ENCODE data around the gene UBAC2.

UBAC2 gene

DNA sequence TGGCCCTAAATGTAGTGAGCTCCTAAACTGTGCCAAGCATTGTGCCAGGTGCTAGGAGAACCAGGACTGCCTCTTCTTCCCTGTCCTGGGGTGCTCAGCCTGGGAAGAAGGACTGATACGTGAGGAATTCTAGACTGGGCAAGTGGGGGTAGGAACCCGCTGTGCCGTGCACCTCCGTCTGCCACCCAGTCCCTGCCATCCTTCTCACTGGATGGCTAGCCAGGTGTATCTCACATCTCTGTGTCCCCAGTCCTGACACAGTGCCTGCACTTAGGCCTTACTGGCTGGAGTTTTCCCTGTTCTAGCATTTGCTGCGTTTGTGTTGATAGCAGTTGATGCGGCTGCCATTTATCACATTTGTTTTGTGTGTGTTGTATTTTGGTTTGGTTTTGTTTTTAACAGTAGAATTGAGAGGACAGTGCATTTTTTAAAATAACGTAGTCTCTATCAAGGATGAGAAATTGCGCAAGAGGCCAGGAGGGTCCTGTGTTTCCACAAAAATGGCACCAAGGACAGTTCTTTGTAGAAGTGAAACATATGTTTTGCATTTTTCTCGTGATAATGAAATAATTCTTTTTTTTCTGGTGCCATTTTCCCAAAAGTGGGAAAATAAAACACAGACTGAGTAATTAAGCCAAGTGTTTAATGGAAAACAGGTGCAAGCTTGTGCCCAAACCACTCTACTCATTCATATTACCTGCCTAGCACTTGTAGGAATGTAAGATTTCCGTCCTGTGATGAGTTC, 111.3 kb downstream of the UBAC2 start:
- no peak for DNase-seq (ENCODE audit: low read depth, low spot score)

DNA sequence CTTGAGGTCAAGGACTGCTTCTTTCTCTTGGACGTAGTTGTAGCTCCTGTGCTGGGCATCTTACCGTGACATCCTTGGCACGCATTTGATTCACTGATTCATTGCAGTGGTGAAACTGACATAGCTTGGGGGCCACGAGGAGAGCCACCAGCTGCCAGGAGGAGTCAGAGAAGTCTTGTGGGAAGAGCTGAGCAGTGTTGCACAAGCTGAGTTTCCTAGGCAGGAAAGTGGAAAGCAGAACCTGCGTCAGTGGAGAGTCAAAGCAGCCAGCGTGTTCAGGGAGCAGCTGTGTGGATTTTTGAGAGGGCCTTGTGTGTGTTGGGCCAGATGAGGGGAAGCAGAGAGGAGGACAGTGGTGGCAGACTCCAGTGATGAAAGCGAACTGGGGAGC, 111.8 kb downstream of the UBAC2 start:
- DNase-seq (ENCODE audit: low read depth, low spot score), result no peak

DNA sequence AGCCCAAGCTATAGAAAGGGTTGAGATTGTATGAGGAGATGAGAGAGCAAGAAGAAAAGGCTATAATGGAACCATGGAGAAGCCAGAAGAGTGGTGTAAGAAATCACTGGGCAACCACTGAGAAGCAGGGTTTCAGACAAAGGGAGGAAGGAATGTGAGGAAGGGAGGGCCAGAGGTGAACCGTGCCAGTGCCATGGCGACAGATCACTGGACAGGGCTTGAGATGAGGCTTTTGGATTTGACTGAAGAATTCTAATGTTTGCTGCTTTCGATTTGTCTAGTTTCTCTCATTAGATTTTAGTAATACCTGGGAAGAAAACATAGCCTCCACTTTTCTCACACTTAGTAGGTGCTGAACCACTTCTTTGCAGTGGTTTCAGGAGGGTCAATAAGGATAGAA, 112.8 kb downstream of the UBAC2 start:
- DNase-seq (ENCODE audit: low read depth, low spot score), result no peak

DNA sequence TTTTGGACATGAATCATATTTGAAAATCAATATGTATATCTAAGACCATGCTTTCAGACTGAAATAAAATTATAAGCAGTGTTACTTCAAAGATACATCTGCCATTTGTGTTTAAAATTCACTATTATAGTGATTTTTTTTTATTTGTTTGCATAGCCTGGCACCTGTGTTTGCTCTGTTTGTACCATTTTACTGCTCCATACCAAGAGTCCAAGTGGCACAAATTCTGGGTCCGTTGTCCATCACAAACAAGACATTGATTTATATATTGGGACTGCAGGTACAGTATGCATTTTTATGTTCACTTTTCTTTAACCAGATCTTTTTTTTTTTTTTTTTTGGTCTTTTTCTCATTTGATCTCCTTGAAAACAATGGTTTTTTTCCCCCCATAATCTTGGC, 113.3 kb downstream of the UBAC2 start:
- no peak for DNase-seq (ENCODE audit: low read depth, low spot score)

DNA sequence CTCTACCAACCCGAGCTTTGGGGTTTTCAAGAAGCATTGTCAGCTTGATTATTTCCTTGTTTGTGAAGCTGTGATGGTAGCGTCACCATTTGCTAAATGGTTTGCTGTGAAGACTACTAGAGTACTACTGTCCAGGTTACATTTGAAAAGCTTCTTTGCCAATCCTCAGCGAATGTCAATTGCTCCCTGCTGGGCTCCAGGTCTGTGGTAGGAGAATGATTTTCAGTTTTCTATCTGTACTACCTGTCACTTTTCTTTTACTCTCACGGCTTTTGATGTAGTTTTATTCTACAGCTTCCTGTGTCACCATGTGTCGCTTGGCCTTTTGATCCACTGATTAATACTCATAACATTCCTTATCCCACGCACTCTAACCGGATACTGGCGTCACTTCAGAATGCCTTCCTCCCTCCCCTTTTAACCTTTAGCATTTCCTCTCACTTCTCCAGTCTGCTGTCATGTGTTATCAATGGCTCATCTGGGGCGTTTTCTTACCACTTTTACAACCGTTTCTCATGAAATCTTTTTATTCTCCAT, 114.1 kb downstream of the UBAC2 start:
- DNase-seq (ENCODE audit: low read depth, low spot score), result no peak

DNA sequence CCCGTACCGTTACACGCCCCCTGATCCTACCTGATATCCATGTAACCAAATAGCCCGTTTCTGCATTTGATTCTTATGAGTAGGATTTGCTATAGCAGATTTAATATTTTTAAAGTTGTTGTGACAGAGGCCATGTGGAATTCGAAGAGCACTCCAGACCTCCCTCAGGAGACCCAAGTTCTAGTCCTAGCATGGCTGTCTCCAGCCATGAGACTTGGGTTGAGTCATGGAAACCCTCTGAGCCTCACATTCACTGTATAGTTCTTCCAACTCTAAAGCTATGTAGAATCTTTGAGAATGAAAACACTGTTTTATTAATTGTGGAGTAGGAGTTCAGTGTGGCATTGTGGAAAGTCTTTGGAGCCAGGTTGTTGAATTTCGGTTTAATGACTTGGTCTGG, 114.5 kb downstream of the UBAC2 start:
- no peak for DNase-seq (ENCODE audit: low read depth, low spot score)

DNA sequence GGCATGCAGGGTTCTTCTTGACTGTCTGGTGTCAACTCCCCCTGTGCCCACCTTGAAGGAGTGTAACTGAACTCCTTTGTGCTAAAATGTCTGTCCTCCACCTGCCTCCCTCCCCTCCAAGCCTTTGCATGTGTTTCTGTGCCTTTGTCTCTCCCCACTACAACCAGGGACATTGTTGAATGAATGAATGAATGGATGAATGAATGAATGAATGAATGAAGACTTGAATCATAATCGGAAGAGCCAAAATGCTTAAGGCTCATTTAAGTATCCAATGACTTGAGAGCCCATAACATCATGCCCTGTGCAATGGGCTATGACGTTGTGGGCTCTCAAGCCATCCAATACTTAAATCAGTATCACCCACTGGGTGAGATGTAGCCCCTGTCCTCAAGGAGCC, 115.6 kb downstream of the UBAC2 start:
- DNase-seq (ENCODE audit: low read depth, low spot score), result no peak

DNA sequence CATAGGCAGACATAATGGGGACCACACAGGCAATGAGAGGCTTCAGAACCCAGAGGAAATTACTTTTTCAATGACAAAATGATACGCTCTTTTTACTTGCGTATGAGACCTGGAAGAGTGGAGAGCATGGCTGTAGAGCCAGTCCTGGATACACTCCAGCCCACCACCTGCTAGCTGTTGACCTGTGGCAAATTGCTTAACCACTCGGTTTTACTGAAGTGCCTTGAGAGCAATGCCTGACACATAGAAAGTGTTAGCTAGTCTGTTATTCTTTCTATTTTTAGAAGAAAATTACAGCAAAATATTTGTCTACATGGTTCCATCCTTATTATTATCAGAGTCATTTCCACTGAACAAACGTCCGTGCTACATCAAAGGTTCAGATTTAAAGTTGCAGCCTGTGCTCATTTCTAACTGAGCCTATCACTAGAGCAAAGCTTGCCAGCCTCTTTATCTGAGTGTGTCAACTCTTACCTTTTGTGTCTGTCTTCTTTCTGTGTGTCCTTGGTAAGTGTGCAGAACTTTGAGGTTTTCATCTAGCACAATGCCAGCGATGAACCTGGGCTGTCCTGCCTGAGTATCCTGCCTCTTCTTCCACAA, 116.1 kb downstream of the UBAC2 start:
- no peak for DNase-seq (ENCODE audit: low read depth, low spot score)

DNA sequence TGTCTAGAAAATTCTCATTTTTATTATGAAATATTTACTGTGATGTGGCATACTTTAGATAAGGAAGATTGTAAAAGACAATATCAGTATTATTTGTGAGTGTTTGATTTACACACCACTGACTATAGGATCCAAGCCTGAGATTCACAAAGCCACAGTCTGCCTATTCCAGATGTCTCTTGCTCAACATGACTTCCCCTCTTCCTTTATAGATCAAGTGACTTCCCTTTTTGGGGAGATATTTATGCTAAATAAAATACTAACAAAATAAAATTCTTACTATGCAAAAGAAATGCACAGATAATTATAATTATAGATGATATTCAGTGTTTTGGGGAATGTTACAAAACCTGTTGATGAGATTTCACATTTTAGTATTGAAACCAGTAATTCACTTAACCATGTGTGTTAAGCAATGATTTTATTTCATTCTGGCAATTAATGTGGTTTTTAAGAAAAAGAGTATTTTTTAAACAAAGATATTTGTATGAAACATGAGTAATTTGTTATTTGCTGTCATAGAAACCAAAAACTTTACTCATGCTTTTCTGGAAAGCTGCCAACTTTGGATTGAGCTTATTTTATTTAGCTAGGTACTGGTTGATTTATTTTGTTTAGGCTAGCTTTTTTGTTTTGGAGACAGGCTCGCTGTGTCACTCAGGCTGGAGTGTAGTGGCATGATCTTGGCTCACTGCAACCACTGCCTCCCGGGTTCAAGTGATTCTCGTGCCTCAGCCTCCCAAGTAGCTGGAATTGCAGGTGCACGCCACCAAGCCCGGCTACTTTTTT, 120.2 kb downstream of the UBAC2 start:
- DNase-seq (ENCODE audit: low read depth, low spot score), result no peak

DNA sequence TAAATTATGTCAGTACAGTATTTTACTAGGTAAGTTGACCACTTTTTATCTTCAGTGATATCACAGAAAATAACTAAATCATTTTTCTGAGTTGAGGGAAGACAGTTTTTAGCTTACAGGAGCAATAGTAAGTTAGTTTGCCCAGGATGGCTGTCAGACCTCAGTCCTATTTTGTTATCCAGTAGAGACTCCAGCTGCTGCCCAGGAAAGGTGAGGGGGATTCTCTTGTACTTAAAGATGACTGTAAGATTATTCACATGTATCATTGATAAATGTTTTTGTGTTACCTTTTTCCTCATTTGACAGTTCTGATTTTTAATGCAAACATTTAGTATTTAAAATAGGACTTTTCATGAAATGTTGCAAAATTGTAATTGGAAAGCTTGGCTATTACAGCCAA, 121.1 kb downstream of the UBAC2 start:
- no peak for DNase-seq (ENCODE audit: low read depth, low spot score)

DNA sequence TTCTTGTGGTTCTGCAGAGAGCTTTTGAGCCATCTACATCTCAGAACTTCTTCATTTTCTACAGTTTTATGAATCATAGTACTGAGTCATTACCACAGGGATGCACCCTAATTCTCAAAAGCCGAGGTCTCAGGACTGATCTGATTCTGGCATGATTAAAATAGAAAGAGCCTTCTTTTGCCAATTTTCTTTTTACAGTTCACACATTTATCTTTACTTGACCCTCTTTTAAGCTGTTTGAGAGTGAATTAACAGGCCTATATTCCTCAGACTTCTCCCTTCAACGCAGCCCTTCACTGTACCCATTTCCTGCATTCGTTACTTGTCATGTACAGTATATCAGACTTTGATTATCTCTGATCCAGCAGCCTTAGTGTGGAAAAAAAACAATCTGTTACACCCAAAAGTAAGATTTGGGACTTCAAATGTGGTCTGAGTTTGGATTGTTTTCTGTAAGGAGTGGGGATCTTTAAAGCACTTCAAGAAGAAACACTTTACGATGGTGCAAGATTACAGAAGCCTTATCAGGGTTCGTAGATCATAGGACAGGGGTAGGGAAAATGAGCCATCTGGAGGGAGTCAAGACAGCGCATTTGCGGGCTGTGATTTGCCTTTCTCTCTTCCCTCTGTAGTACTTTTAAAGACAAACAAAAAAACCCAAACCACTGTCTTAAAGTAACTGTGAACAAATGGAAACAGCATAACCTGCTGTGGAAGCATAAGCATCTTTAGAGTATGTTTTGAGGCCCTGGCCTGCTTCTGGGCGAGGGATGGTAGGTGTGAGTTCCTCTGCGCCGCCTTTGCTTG, 121.8 kb downstream of the UBAC2 start:
- no peak for DNase-seq (ENCODE audit: low read depth, low spot score)

DNA sequence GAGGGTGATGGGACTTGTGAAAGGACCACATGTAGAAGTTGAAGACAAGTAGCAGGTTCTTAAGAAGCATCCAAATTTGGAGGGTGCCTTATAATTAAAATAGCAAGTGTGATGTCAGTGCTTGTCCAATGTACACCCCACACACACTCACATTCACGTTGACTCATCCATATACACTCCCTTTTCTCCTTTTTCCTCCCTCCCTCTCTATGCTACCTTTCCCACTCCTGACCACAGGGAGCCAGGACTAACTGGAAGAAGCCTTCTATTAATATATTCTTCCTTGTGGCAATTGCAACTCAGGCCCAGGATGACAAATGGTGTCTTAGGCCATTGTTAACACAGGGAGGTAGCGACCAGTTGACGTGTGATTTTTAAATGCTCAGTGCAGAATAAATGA, 122.8 kb downstream of the UBAC2 start:
- no peak for DNase-seq (ENCODE audit: low read depth, low spot score)

DNA sequence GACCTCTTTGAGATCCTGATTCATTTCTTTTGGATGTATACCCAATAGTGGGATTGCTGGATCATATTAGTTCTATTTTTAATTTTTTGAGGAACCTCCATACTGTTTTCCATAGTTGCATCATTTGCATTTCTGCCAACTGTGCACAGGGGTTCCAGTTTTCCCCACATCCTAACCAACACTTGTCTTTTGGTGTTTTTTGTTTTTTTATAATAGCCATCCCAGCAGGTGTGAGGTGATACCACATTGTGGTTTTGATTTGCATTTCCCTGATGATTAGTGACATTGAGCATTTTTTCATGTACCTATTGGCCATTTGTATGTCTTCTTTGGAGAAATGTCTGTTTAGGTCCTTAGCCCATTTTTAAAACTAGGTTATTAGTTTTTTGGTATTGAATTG, 125.4 kb downstream of the UBAC2 start:
- DNase-seq (ENCODE audit: low read depth, low spot score), result no peak

DNA sequence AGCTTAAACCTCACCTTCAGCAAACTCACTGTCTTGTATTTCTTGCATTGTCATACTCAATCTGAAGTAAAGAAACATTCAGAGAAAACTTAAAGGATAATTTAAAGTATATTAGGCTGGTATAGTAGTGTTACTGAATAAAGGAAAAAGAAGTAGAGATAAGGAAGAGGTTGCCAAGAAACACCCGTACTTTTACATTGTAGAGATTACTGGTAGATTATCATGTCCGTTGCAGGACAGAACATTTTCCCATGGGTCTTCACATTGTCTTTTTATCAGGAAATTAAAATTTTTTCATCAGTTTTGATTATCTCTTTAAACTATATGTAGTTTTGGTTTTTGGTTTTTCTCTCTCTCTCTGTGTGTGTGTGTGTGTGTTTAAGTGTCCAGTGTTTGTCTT, 126.5 kb downstream of the UBAC2 start:
- DNase-seq (ENCODE audit: low read depth, low spot score), result no peak

DNA sequence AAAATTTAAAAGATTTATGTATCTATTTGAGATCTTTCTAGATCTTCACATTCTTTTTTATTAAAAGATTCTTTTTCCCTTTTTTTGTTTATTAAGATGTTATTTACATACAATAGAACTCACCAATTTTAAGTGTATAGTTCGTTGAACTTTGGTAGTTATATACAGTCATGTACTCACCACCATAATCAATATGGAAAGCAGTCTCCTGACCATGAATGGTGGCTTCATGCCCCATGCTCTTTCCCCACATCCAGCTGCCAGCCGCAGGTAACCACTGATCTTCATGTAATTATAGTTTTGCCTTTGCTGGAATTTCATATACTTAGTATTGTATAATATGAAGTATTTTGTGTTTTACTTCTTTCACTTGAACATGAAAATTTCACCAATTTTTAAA, 127.1 kb downstream of the UBAC2 start:
- DNase-seq (ENCODE audit: low read depth, low spot score), result no peak

DNA sequence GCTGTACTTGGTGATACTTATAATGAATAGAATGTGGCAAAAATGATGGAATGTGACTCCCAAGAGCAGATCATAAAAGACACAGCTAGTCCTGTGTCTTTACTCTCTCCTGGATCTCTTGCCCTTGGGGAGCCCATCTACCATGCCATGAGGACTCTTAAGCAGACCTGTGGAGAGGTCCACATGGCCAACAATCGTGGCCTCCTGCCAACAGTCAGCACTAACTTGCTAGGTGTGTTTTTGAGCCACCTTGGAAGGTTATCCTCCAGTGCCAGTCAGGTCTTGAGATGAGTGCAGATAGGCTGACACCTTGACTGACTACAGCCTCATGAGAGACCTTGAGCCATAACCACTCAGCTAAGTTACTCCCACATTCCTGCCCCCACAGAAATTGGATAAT, 128.8 kb downstream of the UBAC2 start:
- DNase-seq (ENCODE audit: low read depth, low spot score), result no peak

DNA sequence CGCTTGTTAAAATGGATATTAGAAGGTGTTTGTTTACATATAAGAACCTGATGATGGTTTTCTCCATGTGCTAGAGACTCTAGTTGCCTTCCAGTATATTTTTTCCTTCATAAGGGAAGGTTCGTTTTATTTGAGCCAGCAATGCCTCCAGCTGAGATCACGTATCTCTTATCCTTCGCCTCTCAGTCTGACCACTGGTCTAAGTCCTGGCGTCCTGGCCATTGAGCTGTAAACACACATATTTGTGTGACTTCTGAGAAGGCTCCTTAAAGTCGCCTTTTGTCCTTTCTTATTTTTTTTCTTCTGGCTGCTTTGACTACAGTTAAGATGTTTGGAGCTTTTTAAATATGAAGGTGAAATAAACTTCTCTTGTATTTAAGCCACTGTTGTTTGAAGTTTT, 130.3 kb downstream of the UBAC2 start:
- no peak for DNase-seq (ENCODE audit: low read depth, low spot score)

DNA sequence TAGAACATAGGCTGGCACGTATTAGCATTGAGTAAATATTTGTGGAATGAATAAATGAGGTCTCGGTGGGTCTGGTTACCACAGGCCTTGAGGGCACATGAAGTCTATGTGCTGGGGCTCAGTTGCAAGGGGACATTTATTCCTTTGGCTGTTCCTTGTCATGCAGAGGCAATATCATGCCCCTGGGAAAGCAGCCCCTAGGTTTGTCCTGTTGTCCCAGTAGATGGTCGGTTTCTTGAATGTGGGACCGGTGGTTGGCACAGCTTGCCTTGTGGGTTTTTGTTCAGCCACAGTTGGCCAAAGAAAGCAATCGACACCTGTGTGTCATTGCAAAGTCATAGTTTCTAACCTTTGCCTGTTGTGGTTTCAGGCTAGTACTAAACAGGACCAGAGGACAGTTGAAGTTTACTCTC, 131.2 kb downstream of the UBAC2 start:
- DNase-seq (ENCODE audit: low read depth, low spot score), result no peak

DNA sequence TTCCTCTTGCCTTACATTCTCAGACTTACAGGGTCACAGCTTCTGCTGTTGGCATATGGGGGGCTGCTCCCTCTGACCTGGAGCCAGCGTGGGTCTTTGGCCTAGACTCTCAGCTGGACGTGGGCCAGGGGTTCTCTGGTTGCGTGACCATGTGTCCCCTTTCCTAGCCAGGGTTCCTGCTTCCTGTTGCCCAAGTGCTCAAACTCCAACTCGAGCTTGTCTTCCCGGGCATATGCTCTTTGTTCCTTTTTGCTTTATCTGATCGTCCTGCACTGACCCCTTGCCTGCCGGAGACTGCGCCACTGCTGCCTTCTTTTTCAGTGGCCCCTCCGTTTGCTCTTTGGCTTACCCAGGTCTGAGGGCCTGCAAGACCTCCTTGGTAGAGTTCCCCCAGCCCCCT, 131.8 kb downstream of the UBAC2 start:
- DNase-seq (ENCODE audit: low read depth, low spot score), result no peak

DNA sequence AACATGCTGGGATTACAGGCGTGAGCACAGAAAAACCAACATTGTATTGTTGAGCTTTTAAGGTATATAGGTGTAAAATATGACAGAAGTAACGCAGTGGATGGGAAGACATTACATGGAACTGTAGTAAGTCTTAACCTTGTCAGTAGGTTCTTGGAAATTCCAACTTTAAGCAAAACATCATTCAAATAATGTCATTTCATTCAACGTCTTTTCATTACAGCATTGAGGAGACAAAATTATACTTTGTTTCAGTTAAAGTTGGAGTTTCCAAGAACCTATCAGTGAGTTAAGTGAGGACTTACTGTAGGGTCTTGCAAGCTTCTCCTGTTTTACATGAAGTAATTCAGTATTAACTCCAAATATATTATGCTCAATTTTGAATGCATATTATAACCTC, 133.6 kb downstream of the UBAC2 start:
- no peak for DNase-seq (ENCODE audit: low read depth, low spot score)

DNA sequence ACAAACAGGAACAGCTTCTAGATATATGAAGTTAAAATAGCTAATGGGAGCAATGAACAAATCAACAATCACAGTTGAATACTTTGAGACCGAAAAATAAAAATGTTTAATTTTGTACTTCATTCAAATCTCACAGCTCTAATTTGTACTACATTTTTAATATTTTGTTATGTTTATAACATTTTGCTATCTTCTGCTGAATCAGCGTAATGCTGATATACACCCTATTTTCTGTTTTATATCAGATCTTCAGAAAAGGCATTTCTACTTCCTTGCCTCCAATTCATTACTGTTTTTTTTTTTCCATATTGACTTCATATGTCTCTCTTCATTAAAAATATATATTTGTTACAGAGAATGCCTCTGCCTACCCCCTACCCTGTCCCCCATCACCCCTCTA, 134.4 kb downstream of the UBAC2 start:
- no peak for DNase-seq (ENCODE audit: low read depth, low spot score)

DNA sequence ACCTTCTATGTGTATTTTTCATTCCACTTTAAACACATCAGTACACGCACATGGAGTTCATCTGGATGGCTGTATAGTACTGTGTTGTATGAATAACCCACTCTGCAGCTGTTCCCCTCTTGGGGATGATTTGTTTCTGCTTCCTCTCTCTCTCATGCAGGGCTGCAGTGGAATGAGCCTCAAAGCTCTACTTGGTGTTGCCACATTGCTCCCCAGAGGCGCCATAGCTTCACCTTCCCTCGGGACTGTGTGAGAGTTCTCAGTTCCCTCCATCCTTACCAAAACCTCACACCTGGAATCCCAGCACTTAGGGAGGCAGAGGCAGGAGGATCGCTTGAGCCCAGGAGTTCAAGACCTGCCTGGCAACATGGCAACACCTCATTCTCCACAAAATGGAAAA, 134.9 kb downstream of the UBAC2 start:
- no peak for DNase-seq (ENCODE audit: low read depth, low spot score)
